HG03460 (cell line): Measurements from ENCODE around the gene TTYH1.

Experiments used
- ATAC-seq: cut with Tn5 transposase; IDR thresholded peaks from one replicate; pipeline ENCODE4 v1.9.1; 2021; ENCODE audit not compliant: unreplicated experiment

TTYH1 gene

DNA sequence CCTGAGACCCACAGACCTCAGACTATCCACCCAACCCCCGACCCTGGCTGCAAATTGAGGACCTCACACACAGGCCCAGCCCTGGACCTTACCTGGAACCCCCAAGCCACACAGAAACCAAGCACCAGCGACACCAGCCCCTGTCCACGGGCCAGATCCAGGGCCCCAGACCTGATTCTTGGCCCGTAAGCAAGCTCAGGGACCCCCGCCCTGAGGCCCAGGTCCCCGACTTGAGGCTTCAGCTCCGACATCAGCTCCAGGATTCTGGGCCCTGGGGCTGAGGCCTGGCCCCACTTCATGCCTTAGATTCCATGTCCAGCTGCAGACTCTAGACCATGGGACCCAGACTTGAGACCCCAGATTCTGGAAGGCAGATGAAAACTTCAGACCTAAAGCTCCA lies 6.3 kb downstream of the TTYH1 start:
- no peak for ATAC-seq

DNA sequence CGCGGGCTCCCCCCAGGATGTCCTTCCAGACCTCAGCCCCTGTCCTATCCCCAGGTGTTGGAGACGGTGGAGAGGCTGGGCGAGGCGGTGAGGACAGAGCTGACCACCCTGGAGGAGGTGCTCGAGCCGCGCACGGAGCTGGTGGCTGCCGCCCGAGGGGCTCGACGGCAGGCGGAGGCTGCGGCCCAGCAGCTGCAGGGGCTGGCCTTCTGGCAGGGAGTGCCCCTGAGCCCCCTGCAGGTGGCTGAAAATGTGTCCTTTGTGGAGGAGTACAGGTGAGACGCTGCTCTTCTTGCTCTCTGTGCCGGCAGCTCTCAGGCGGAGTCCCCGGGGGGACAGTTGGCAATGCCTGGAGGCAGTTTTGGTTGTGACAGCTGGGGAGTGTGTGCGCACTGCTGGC lies 6.9 kb downstream of the TTYH1 start:
- no peak for ATAC-seq

DNA sequence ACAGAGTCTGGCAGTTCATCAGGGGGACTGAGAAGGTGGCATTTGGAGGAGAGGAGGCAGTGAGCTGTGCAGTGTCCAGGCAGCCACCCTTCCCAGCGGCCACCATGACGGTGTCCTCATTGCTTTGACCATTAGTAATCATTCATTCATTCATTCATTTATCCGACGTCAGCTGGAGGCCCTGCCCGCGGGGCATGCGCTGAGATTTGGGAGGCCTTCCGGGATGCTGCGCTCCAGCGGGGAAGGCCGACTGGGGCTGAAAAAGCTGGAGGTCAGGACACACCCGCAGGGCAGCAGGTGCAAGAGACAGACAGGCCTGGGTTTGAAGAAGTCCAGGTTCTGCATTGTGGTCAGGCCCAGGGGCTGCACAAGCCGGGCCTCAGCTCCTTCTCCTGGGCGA lies 8.9 kb downstream of the TTYH1 start:
- no peak for ATAC-seq

DNA sequence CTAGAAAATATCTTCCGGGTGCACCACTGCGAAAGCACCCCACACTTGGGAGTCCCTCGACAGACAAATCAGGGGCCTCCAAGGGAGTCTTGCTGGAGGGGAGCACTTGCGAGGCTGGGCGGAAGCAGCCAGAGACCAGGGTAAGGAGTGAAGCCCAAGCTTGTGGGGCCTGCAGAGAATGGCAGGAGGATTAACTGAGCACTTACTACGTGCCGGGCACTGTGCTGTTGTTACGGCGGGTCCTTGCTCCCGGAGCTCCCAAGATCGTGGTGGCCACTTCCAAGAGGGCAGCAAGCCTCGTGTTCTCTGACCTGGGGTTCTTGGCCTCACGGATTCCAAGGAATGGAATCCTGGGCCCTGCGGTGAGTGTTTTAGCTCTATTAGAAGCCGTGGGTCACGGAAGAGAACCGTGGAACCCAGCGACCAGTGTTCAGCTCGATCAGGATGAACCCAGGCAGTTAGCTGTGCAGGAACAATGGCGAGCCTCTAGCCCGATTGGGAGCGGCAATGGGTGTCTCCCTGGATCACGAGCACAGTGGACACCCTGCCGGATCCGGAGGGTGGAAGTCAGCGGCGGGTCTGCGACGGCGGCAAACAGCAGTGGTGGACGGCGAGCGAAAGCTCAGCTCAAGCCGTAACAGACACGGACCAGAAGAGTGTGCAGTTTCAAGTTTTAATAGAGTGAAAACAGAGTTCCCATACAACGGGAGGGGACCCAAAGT lies 9.6 kb downstream of the TTYH1 start:
- ATAC-seq, result no peak

DNA sequence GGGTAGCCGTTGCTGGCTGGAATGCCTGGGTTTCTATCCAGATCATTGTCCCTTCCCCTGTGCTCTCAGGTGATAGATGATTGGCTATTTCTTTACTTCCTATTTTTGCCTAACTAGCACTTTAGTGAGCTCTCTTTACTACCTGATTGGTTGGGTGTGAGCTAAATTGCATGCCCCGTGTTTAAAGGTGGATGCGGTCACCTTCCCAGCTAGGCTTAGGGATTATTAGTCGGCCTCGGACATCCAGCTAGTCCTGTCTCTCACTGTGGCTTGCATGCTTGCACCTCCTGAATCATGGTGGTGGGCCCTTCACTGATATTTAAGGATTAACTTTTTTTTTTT lies 10.1 kb downstream of the TTYH1 start:
- ATAC-seq, result no peak

DNA sequence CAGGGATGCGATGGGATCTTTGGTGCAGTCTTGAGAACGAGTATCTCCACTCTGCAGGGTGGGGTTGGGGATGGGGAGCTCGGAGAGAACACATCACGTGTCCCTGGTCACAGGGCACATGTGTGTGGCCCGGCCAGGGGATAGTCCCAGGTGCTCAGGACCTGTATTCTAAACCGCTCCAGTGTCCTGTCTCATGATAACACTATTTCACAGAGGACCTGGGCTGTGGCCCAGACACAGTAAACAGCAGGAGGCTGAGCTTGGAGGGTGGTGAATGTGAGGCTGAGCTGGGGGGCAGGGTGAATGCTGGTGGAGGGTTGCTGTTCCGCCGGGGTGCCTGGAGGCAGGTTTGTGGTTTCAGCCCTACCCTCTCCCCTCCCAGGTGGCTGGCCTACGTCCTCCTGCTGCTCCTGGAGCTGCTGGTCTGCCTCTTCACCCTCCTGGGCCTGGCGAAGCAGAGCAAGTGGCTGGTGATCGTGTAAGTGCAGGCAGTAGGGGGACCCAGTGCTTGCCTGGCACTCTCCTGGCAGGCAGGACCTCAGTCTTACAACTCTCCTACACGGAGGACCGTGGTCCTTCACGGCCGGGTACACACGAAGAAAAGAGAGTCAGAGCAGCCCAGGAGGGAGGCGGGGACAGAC lies 11.1 kb downstream of the TTYH1 start:
- ATAC-seq, result no peak

DNA sequence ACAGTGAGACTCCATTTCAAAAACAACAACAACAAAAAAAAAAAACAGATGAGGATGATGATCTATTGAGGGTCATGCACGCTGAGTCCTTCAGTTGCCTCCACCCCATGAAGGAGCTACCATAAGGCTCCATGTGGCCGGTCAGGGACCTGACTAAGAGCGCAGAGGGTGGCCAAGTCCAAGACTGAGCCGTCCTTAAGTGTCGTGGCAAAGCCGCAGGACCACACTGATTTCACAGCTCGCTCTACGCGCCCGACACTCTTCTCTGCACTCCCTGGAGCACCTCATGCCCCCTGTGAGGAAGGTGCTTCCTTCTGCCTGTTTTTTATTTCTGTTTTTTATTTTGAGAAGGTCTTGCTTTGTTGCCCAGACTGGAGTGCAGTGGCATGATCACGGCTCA lies 12.3 kb downstream of the TTYH1 start:
- no peak for ATAC-seq

DNA sequence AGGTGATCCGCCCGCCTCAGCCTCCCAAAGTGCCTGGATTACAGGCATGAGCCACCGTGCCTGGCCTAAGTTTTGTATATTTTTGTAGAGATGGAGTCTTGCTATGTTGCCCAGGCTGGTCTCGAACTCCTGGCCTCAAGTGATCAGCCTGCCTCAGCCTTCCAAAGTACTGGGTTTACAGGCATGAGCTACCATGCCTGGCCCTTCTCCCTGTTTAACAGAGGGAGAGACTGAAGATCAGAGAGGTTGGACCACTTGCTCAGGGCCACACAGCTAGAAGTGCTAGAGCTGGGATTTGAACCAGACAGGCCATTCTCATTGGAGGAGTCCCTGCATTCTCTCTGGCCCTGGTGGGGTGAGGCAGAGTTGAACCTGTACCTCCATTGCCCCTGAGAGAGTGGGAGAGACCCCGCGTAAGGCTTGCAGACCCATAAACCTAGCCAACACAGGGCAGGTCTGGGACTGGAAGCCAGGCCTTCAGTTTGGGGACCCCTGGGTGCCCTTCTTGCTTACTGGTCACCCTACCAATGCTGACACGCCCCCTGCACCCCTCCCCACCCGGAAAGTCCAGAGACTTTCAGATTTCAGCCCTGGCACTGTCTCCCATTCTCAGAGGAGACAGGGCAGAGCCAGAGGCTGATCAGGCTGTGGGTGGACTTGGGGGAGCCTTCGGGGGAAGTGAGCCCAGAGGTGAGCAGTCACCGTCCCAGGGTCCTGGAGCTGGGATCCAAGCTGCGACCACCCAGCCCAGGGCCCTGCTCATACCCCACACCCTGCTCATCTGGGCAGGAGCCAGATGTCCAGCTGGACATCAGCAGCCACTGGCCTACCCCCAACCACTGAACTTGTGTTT lies 13.3 kb downstream of the TTYH1 start:
- ATAC-seq, result no peak

DNA sequence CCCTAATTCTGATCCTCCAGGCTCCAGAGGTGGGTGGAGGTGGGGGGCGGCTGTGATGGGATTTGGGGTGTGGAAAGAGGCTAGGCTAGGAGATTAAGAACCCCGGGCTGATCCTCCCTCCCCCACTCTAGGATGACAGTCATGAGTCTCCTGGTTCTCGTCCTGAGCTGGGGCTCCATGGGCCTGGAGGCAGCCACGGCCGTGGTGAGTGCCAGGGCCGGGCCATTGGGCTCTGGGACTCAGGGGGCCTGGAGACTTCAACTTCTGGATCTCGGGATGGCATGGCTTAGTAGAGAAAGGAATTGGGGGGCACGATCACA lies 13.9 kb downstream of the TTYH1 start:
- ATAC-seq, result no peak

DNA sequence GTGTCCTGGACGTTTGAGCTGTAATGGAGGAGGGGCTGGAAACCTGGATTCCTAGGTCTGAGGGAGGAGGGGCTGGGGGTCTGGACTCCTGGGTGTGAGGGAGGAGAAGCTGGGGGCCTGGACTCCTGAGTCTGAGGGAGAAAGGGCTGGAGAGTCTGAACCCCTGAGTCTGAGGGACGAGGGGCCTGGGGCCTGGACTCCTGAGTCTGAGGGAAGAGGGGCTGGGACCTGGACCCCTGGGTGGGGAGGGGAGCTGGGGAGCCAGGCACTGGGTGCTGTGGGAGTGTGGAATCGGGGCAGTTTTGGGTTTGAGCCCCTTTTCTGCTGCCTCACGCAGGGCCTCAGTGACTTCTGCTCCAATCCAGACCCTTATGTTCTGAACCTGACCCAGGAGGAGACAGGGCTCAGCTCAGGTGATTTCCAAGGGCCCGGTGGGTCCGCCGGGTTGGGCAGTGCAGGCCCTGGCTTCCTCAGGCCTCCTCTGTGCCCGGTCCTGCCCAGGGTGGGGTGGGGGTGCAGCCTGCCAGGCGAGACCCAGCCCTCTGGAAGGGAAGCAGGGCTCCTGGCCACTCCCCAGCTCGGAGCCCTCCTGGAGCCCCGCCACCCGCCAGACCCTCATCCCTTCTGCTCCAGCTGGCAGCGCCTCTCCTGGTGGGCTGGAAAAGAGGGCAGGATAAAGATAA lies 14.4 kb downstream of the TTYH1 start:
- no peak for ATAC-seq

DNA sequence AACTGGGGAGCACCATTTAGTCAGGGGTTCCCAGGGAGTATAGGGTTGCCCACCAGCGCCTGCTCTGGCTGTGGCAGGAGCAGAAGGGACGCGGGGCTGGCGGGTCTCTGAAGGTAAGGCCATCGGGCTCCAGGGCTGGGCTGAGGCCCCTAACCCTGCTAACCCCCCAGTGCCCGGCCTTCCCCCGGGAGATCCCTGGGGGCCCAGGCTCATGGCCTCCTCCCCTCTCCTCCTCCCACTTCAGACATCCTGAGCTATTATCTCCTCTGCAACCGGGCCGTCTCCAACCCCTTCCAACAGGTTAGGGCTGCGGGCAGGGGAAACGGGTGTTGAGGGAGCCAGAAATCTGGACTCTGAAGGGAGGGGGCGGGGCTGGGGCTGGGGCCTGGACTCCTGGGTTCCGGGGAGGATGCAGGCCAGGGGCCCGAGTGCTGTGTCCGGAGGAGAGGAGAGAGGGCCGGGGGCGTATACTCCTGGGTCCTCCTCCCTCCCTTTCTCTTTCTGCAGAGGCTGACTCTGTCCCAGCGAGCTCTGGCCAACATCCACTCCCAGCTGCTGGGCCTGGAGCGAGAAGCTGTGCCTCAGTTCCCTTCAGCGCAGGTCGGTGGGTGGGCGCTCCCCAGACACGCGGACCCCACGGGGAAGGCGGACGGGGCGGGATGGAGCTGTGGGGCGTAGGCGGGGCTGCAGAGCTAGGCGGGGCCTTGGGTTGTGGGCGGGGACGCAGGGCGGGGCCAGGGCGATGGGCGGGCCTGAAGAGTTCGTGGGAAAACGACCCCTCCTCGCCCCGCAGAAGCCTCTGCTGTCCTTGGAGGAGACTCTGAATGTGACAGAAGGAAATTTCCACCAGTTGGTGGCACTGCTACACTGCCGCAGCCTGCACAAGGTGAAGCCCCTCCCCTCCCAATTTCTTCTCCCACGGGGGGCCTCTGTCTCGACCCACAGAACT lies 15.3 kb downstream of the TTYH1 start:
- ATAC-seq, result no peak

DNA sequence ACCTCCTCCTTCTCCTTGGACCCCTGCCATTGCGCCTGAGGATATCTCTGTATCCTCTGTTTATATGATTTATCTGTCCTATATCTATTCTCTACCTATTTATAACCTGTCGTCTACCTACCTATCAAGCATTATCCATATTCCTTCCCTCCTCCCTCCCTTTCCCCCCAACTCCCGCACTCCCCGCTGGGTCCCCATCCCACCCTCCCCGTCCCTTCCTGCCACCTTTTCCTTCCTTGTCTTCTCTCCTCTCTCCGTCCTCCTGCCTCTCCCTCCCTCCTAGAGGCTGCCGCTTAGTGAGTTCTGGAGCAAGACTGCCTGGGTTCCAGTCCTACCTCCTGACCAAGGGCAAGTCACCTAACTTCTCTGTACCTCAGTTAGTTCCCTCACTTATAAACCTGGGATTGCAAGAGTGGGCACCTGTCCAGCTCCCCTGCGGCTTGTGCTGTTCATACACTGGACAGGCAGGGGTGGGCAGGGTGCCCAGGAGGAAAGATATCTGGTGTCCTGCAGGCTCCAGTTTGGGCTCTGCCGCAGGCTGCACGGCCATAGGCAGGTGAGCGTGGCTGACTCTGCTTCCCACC lies 16.1 kb downstream of the TTYH1 start:
- no peak for ATAC-seq

DNA sequence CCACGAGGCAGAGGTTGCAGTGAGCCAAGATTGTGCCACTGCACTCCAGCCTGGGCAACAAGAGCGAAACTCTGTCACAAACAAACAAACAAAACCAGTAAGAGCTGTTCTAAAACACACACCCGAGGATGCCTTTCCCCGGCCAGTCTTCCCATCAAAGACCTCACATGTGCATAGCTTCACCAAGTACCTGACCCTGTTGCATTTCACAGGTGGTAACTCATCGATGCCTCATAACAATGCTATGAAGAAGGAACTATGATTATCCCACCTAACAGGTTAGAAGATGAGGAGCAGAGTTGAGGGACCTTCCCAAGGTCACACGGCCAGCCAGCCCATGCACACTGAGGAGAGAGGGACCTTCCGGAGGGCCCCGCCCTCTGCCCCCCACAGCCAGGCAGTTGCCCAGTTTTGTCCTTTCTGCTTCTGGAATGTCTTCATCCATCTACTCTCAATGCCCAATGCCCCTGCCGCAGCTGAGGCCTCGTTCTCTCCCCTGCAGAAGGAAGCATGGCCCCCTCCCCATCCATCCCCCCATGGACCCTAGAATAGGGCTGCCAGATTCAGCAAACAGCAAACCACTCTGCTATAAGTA lies 17.0 kb downstream of the TTYH1 start:
- no peak for ATAC-seq

DNA sequence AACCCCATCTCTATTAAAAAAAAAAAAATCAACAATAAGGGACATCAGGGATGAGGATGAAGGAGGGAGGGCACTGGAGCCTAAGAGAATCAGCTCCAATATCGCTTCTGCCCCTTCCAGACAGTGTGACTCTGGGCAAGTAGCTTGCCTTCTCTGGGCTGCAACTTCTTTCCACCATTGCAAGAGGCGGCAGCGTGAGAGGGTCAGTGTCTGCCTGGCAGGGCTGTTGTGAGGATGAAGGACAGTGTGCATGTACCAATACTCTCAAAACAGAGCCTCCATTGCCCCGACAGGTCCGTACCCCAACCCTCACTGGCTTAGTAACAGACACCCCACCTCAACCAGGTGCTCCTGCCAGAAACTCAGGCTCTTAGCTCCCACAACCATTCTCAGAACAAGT lies 18.4 kb downstream of the TTYH1 start:
- ATAC-seq, result no peak

DNA sequence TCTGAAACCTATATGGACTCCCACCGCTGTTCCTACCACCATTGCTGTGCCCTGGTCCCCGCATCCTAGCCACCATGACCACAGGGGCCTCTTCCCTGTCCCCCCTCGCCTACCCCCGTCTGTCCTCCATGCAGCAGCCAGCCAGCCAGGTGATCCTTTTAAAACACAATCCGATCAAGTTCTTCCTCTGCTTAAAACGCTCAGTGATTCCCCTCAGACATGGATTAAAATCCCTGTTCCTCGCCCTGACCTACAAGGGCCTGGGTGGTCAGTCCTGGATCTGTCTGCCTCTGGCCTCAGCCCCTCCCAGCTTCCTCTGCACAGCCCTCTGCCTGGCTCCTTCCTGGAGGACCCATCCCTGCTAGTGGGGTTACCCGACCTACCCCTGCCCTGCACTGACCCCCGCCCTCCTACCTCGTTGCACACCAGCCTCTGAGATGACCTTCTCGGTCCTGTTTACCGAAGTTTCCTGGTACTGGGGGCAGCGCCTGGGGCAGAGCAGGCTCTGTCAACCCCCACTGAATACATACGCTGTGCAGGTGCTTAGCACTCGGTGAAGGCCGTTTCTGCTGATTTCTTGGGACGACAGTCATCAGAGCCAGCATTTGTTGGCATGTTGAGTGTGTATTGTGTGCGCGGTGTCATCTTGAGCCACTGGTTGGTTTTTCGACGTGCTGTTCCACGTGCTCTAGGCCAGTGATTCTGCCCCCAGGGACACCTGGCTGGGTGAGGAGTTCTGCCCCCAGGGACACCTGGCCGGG lies 19.0 kb downstream of the TTYH1 start:
- no peak for ATAC-seq

DNA sequence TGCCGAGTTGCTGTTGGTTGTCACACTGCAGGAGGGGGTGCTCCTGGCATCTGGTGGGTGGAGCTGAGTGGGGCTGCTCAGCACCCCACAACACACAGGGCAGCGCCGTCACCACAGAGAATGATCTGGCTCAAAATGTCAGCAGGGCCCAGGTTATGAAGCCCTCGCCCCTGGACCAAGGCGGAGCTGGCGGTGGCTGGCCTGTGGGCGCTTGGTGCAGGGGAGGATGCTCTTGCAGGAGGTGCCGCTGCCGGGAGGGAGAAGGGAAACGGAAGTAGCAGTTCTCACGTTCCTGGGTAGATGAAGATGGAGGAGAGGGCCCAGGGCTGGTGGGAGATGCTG lies 19.6 kb downstream of the TTYH1 start:
- no peak for ATAC-seq

DNA sequence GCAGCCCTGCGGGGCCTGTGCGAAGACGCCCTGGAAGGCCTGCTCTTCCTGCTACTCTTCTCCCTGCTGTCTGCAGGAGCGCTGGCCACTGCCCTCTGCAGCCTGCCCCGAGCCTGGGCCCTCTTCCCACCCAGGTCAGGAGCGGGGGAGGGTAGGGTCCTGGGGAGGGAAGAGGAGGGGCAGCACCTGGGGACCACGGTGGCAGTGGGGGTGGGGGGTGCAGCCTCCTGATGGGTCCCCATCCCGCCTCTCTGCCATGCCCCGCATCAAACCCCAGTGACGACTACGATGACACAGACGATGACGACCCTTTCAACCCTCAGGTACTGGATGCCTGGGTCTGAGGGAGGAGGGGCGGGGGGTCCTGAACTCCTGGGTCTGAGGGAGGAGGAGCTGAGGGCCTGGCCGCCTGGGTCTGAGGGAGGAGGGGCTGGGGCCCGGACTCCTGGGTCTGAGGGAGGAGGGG lies 20.3 kb downstream of the TTYH1 start:
- no peak for ATAC-seq

DNA sequence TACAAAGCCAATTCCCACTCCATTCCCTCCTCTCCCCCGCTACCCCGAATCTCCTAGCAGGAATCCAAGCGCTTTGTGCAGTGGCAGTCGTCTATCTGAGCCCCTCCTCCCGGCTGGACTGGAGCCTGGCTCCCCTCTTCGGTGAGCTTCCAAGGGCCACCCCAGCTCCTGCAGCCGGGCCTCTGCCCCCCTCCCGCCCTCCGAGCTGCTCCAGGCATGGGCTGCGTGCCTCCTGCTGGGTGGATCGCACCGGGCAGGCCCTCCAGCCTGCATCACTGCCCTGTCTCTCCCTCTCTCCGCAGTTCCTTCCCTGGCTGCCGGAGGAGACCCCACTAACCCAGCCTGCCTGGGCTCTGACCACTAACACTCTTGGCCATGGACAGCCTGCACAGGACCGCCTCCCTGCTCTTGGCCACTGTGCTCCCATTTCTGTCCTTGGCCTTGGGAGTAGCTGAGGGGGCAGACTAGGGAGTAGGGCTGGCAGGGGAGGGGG lies 20.8 kb downstream of the TTYH1 start:
- ATAC-seq, result no peak

DNA sequence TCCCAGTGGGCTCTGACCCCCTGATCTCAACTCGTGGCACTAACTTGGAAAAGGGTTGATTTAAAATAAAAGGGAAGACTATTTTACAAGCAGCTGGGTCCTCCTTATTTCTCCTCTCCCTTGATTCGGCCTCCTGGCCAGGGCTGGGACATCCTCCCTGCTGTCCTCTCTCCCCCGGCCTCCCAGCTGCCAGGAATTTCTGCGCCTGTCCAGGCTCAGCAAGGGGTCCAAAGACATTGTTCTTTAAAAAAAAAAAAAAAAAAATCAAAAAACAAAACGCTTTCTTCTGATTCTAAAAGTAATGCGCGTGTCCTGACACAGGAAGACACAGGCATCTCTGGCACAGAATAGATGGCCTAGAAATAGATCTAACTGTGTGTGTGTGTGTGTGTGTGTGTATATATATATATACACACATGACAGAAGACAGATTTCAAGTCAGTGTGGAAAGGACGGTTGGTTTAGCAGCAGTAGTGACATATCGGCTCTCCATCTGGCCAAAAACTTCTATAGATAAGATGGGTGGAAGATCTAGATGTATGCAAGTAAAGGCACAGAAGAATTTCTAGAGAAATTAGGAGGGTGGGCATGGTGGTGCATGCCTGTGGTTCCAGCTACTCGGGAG lies 21.5 kb downstream of the TTYH1 start:
- ATAC-seq, result no peak
